Measurements from ENCODE around the gene MROH8. TPM values are rescaled to one million over a fixed set of nuclear protein-coding genes. Genes with fewer than 3 reads are reported as not detected.
A peak's percentile ranks its signal among the peaks of the same experiment; 100 is the strongest.

Gene MROH8
- polyA plus RNA-seq, 2 of the 4 experiments (the other 2 are of a cell fraction), result 1.3 to 3.3 TPM

DNA sequence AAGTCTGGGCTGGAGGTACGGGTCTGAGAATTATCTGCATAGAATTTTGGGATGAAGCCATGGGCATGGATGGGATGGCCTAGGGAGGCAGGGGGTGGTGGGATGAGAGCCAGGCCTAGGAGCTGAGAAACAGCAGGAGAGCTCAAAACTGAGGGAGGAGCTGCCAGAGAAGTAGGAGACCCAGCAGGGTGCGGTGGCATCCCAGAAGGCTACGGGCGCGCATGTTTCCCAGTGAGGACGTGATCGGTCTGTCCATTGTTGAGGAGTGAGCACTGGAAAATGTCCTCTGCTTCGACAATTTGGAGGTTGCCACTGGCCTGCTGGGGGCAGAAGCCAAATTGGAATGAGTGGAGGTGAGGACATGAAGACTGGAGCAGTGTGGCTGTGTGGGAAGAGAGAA, 14.5 kb upstream of the MROH8 start (continued):
- TF ChIP-seq, protein P1, sequence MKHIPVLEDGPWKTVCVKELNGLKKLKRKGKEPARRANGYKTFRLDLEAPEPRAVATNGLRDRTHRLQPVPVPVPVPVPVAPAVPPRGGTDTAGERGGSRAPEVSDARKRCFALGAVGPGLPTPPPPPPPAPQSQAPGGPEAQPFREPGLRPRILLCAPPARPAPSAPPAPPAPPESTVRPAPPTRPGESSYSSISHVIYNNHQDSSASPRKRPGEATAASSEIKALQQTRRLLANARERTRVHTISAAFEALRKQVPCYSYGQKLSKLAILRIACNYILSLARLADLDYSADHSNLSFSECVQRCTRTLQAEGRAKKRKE (CRISPR knock-in tag; IDR thresholded peaks at IDR 0.05; ENCODE audit: low read depth), result no peak
- TF ChIP-seq MAFK (IDR thresholded peaks at IDR 0.05; ENCODE audit: partially characterized antibody), result no peak
- TF ChIP-seq, protein P2, sequence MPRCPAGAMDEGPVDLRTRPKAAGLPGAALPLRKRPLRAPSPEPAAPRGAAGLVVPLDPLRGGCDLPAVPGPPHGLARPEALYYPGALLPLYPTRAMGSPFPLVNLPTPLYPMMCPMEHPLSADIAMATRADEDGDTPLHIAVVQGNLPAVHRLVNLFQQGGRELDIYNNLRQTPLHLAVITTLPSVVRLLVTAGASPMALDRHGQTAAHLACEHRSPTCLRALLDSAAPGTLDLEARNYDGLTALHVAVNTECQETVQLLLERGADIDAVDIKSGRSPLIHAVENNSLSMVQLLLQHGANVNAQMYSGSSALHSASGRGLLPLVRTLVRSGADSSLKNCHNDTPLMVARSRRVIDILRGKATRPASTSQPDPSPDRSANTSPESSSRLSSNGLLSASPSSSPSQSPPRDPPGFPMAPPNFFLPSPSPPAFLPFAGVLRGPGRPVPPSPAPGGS (IDR thresholded peaks at IDR 0.05), result no peak

DNA sequence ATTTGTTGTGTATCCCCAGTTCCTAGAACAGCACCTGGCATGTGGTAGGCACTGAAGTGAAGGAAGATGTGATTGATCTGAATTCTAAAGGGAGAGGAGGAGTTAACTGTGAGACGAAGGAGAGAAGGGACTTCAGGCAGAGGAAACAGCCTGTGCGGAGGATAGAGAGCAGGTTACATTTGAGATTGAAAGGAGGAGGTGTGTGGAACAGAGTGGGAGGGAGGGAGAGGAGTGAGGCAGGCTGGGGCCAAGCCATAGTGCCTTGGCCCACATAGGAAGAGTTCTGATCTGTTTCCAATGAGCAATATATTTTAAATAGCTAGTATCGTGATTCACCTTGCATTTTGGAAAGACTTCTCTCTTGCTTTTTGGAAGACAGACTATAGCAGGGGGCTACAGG, 13.9 kb upstream of the MROH8 start:
- FAIRE-seq, result no peak
- no peak overlapping the region for H3K4me3 ChIP-seq
- WGBS (ENCODE audit: missing lambda C conversion rate), result 90% methylated on average over 3 of the region's 3 CpGs
- ChIA-PET CTCF (interaction anchor here (0.6 to 10.1 kb wide), 9 partner anchors 7 to 382 kb away, joined by 3 to 120 read pairs (median 24); partner anchors contain the start of genes BLCAP, MROH8 and RPN2), POLR2A (no interaction called here)
- TF ChIP-seq ZNF302 (CRISPR knock-in tag; IDR thresholded peaks at IDR 0.05) (no peak), MAZ (IDR thresholded peaks at IDR 0.05; ENCODE audit: borderline replicate concordance, low read depth, low read length) (no peak)
- H3K9me3 ChIP-seq, result no peaks in the 10 kb centered on the region
- no peak overlapping the region for H3K4me2 ChIP-seq
- H3K4me1 ChIP-seq, result peaks cover 3% of the 10 kb centered on the region; the same call in 1 of the 3 replicates
- no peak for ATAC-seq
- H3K27ac ChIP-seq, result no peak overlapping the region
- no peak for DNase-seq (ENCODE audit: low read depth in 1 of 2, low spot score in 1 of 2)

DNA sequence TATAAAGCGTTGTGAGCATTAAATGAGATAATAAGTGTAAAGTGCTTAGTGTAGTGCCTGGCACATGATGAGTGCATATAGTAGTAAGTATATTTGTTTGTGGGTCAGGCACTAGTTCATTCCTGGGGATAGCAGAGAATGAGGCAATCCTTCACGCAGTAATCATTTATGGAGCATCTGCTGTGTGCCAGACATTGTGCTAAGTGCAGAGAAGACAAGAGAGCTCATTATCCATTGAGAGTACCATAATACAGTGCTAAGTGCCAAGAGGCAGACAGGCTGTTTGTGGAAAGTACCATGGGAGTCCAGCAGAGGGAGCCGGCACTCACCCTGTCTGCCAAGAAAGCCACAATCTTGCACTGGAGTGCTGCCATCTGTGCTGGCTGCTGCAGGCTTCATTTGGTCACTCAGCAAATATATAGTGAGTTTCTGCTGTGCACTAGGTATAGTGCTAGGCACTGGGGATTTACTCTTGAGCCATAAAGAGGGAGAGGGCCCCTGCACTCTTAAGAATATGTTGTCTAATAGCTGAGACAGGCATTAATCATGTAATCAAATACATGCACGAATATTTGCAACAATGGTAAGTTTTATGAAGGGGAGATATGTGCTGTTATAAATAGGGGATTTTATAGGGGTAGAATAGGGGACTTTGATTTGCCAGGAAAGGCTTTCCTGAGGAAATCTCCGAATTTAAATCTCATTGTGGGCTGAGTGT, 12.9 kb upstream of the MROH8 start:
- FAIRE-seq (no peak), DNase-seq (ENCODE audit: low read depth in 1 of 2, low spot score in 1 of 2) (peak; percentile 75 to 82), ATAC-seq (peak; percentile 91 to 94)
- H3K9me3 ChIP-seq, result no peaks in the 10 kb centered on the region
- WGBS (ENCODE audit: missing lambda C conversion rate), result 51% methylated on average over 5 of the region's 5 CpGs
- POLR2A ChIA-PET, result interaction anchor here (1.9 kb wide), 1 partner anchor 14 kb away, joined by 6 read pairs; the partner anchor contains the start of gene RPN2
- H3K4me3 ChIP-seq, result no peak overlapping the region
- CTCF ChIA-PET, result interaction anchor here (0.6 to 10.1 kb wide), 21 partner anchors 8 to 382 kb away, joined by 3 to 120 read pairs (median 4); partner anchors contain the start of genes BLCAP, MROH8, RBL1 and RPN2
- TF ChIP-seq NR3C1 (IDR thresholded peaks at IDR 0.05) (no peak), RAD21 (conservative IDR thresholded peaks at IDR 0.05 in 1 of 2, IDR thresholded peaks at IDR 0.05 in 1 of 2) (0 out of 5 replicates have a peak, but pooled peaks have one; percentile 13 to 16), EP300 (IDR thresholded peaks at IDR 0.05) (no peak), TP53 (CRISPR knock-in tag; IDR thresholded peaks at IDR 0.05) (no peak), SMC3 (IDR thresholded peaks at IDR 0.05) (peak; percentile 30; the same call in 1 of the 3 replicates), CEBPB (IDR thresholded peaks at IDR 0.05) (no peak), EHMT2 (IDR thresholded peaks at IDR 0.05; ENCODE audit: low read depth) (no peak), TFCP2L1 (CRISPR knock-in tag; IDR thresholded peaks at IDR 0.05) (no peak), FOXS1 (CRISPR knock-in tag; IDR thresholded peaks at IDR 0.05) (no peak), ZSCAN20 (CRISPR knock-in tag; IDR thresholded peaks at IDR 0.05) (no peak)
- TF ChIP-seq, protein P3, sequence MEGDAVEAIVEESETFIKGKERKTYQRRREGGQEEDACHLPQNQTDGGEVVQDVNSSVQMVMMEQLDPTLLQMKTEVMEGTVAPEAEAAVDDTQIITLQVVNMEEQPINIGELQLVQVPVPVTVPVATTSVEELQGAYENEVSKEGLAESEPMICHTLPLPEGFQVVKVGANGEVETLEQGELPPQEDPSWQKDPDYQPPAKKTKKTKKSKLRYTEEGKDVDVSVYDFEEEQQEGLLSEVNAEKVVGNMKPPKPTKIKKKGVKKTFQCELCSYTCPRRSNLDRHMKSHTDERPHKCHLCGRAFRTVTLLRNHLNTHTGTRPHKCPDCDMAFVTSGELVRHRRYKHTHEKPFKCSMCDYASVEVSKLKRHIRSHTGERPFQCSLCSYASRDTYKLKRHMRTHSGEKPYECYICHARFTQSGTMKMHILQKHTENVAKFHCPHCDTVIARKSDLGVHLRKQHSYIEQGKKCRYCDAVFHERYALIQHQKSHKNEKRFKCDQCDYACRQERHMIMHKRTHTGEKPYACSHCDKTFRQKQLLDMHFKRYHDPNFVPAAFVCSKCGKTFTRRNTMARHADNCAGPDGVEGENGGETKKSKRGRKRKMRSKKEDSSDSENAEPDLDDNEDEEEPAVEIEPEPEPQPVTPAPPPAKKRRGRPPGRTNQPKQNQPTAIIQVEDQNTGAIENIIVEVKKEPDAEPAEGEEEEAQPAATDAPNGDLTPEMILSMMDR (IDR thresholded peaks at IDR 0.05), result peak; percentile 76
- no peak overlapping the region for H3K27ac ChIP-seq
- H3K4me1 ChIP-seq, result peaks cover 3% of the 10 kb centered on the region; the same call in 1 of the 3 replicates
- no peak overlapping the region for H3K4me2 ChIP-seq
